WTC11 (cell line): Measurements from ENCODE around the gene POLK. TPM values are rescaled to one million over a fixed set of nuclear protein-coding genes. Genes with fewer than 3 reads are reported as not detected.

ENCODE experiments used
- ATAC-seq: fragments of 200-7000 bp; cut with Tn5 transposase; 2 replicates; pipeline ENCODE4 v1.10.0; 2021; ENCODE audit warnings: mild to moderate bottlenecking, moderate library complexity
- CTCF ChIA-PET: fragments of 300-600 bp; sonication (Branson Sonifier 250); formaldehyde crosslinking; loops from one replicate; lab custom pipeline; 2021; ENCODE audit warnings: antibody characterized with exemption; lab: Charles Lee
- POLR2A ChIA-PET: fragments of 350-600 bp; sonication (Branson Sonifier 250); formaldehyde crosslinking; loops from one replicate; lab custom pipeline; 2021; ENCODE audit warnings: antibody characterized with exemption; lab: Charles Lee
- DNase-seq: peaks from one replicate; pipeline ENCODE4 v3.0.0; 2021; ENCODE audit warnings: low spot score
- H3K27ac Mint-ChIP-seq: 2 replicates; pipeline ENCODE4 v1.8.0; 2021; ENCODE audit warnings: mixed read lengths
- H3K27me3 Mint-ChIP-seq: 2 replicates; pipeline ENCODE4 v1.8.0; 2021; ENCODE audit warnings: low read depth, mild to moderate bottlenecking, moderate library complexity, mixed read lengths
- H3K36me3 Mint-ChIP-seq: 2 replicates; pipeline ENCODE4 v1.8.0; 2021; ENCODE audit warnings: mixed read lengths
- H3K4me1 Mint-ChIP-seq: 2 replicates; pipeline ENCODE4 v1.8.0; 2022; ENCODE audit warnings: mixed read lengths
- H3K4me3 Mint-ChIP-seq: 2 replicates; pipeline ENCODE4 v1.8.0; 2021; ENCODE audit warnings: mild to moderate bottlenecking, moderate library complexity, mixed read lengths
- H3K9me3 Mint-ChIP-seq: 2 replicates; pipeline ENCODE4 v1.8.0; 2021; ENCODE audit warnings: mixed read lengths
- CREB1 ChIP-seq: sonication (generic); formaldehyde crosslinking; IDR thresholded peaks from 2 replicates; pipeline ENCODE4 v1.8.0; 2023; ENCODE audit warnings: mild to moderate bottlenecking, missing genetic modification reagents
- CREM ChIP-seq: sonication (generic); formaldehyde crosslinking; IDR thresholded peaks from 2 replicates; pipeline ENCODE4 v1.8.1; 2022; ENCODE audit warnings: mild to moderate bottlenecking, missing genetic modification reagents, moderate library complexity
- CTCF ChIP-seq: fragments of 200-600 bp; IDR thresholded peaks from 2 replicates; pipeline ENCODE4 v1.8.0; 2022; ENCODE audit warnings: antibody characterized with exemption
- E2F5 ChIP-seq: sonication (generic); formaldehyde crosslinking; IDR thresholded peaks from 2 replicates; pipeline ENCODE4 v1.8.1; 2022; ENCODE audit warnings: mild to moderate bottlenecking, moderate library complexity, missing genetic modification reagents
- HMGA2 ChIP-seq: fragments of 250-450 bp; sonication (Bioruptor Pico); IDR thresholded peaks from 2 replicates; pipeline ENCODE4 v1.4.0; 2021; ENCODE audit warnings: mild to moderate bottlenecking, moderate library complexity
- HMGXB4 ChIP-seq: sonication (generic); formaldehyde crosslinking; IDR thresholded peaks from 2 replicates; pipeline ENCODE4 v1.8.1; 2023; ENCODE audit warnings: mild to moderate bottlenecking, moderate library complexity, missing genetic modification reagents
- IRF2 ChIP-seq: sonication (generic); formaldehyde crosslinking; IDR thresholded peaks from 2 replicates; pipeline ENCODE4 v1.8.0; 2022; ENCODE audit warnings: low read depth, missing genetic modification reagents, borderline replicate concordance
- MXD4 ChIP-seq: fragments of 250-450 bp; sonication (Bioruptor Pico); IDR thresholded peaks from 2 replicates; pipeline ENCODE4 v1.8.0; 2021; ENCODE audit warnings: mild to moderate bottlenecking, moderate library complexity, borderline replicate concordance
- NR2C2 ChIP-seq: sonication (generic); formaldehyde crosslinking; IDR thresholded peaks from 2 replicates; pipeline ENCODE4 v1.8.0; 2022; ENCODE audit warnings: mild to moderate bottlenecking, missing genetic modification reagents
- NR3C1 ChIP-seq: sonication (generic); formaldehyde crosslinking; conservative IDR thresholded peaks from 2 replicates; pipeline ENCODE4 v1.8.1; 2023; ENCODE audit warnings: low read depth, mild to moderate bottlenecking, missing genetic modification reagents
- PRRX2 ChIP-seq: fragments of 250-450 bp; sonication (Bioruptor Pico); IDR thresholded peaks from 2 replicates; pipeline ENCODE4 v1.8.0; 2021; ENCODE audit warnings: mild to moderate bottlenecking
- STAT6 ChIP-seq: sonication (generic); formaldehyde crosslinking; conservative IDR thresholded peaks from 2 replicates; pipeline ENCODE4 v1.8.1; 2023; ENCODE audit warnings: mild to moderate bottlenecking, low read depth, missing genetic modification reagents, moderate library complexity
- ZBTB21 ChIP-seq: sonication (generic); formaldehyde crosslinking; IDR thresholded peaks from 2 replicates; pipeline ENCODE4 v1.8.1; 2023; ENCODE audit warnings: mild to moderate bottlenecking, missing genetic modification reagents, borderline replicate concordance
- ZNF121 ChIP-seq: sonication (generic); formaldehyde crosslinking; IDR thresholded peaks from 2 replicates; pipeline ENCODE4 v1.8.0; 2023; ENCODE audit warnings: missing genetic modification reagents
- ZNF232 ChIP-seq: sonication (generic); formaldehyde crosslinking; IDR thresholded peaks from 2 replicates; pipeline ENCODE4 v1.8.0; 2022; ENCODE audit warnings: mild to moderate bottlenecking, missing genetic modification reagents
- ZNF532 ChIP-seq: fragments of 250-450 bp; sonication (Bioruptor Pico); IDR thresholded peaks from 2 replicates; pipeline ENCODE4 v1.9.0; 2021; ENCODE audit warnings: mild to moderate bottlenecking, borderline replicate concordance
- ZNF671 ChIP-seq: fragments of 250-450 bp; sonication (Bioruptor Pico); IDR thresholded peaks from 2 replicates; pipeline ENCODE4 v1.8.0; 2021; ENCODE audit warnings: mild to moderate bottlenecking
- total RNA-seq: library from RNA; stranded (reverse); gene quantifications from 3 replicates; pipeline ENCODE4 v1.2.3, GENCODE V29; 2021
- TF ChIP-seq, protein P1 (sequence below): sonication (generic); formaldehyde crosslinking; IDR thresholded peaks from 2 replicates; pipeline ENCODE4 v1.8.1; 2022; ENCODE audit warnings: low read depth, mild to moderate bottlenecking, moderate library complexity, missing genetic modification reagents, borderline replicate concordance
- TF ChIP-seq, protein P2 (sequence below): sonication (generic); formaldehyde crosslinking; IDR thresholded peaks from 2 replicates; pipeline ENCODE4 v1.8.0; 2023; ENCODE audit warnings: missing genetic modification reagents, mild to moderate bottlenecking, borderline replicate concordance
- TF ChIP-seq, protein P3 (sequence below): sonication (generic); formaldehyde crosslinking; conservative IDR thresholded peaks from 2 replicates; pipeline ENCODE4 v1.8.1; 2022; ENCODE audit warnings: mild to moderate bottlenecking, missing genetic modification reagents

POLK gene
- total RNA-seq, 1 experiment from 2014 or later = 7.1 TPM

DNA sequence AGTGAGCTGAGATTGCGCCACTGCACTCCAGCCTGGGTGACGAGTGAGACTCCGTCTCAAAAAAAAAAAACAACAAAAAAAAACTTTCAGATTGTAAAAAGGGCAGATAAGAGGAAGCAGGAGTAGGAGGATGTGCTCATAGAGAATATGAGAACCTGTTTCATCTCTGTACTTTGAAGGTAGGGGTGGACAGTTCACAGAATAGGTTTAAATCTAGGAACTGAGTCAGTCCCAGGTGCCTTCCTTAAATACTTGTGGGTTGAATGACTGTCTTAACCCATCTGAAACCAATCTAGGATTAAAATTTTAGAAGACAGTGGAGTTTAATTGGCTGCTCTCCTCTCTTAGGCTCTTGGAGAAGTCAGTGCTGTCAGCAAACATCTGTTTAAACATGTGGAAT is 12.4 kb downstream of the POLK start (continued):
- TF ChIP-seq E2F5 (CRISPR knock-in tag) = no peak
- no peak for TF ChIP-seq NR3C1 (CRISPR knock-in tag)
- TF ChIP-seq IRF2 = no peak
- TF ChIP-seq STAT6 (CRISPR knock-in tag) = no peak
- no peak for TF ChIP-seq ZNF121 (CRISPR knock-in tag)
- no peak for TF ChIP-seq HMGA2 (CRISPR knock-in tag)
- TF ChIP-seq MXD4 = no peak
- no peak for TF ChIP-seq HMGXB4
- TF ChIP-seq, protein P1, sequence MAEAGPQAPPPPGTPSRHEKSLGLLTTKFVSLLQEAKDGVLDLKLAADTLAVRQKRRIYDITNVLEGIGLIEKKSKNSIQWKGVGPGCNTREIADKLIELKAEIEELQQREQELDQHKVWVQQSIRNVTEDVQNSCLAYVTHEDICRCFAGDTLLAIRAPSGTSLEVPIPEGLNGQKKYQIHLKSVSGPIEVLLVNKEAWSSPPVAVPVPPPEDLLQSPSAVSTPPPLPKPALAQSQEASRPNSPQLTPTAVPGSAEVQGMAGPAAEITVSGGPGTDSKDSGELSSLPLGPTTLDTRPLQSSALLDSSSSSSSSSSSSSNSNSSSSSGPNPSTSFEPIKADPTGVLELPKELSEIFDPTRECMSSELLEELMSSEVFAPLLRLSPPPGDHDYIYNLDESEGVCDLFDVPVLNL = no peak
- TF ChIP-seq PRRX2 (CRISPR knock-in tag) = no peak
- no peak for TF ChIP-seq ZNF532 (CRISPR knock-in tag)
- no peak for TF ChIP-seq ZNF671 (CRISPR knock-in tag)
- TF ChIP-seq ZNF232 = no peak

DNA sequence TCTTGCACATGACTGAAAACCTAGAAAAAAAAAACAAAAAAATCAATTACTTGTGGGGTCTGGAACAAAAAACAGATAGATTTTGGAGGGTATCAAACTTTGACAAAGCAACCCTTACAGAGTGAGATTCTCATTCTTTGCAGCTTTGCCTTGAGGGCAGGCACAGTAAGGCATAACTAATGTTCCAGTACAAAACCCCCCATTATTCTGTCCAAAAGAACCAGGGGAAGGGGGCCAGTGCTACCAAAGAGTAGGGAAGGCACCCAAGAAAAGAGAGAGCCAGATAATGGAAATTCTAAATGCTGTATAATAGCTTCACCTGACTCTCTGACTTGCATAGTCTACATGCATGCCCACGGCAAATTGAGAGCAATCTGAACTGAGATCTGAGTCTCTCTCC is 12.9 kb downstream of the POLK start:
- ChIA-PET CTCF (no interaction called here), POLR2A (no interaction called here)
- Mint-ChIP-seq H3K27me3 (no peaks in the 10 kb centered on the region), H3K4me1 (peaks cover 4% of the 10 kb centered on the region), H3K9me3 (peaks cover 24% of the 10 kb centered on the region), H3K4me3 (no peak overlapping the region), H3K36me3 (peaks cover 15% of the 10 kb centered on the region), H3K27ac (no peak overlapping the region)
- no peak for DNase-seq
- no peak for ATAC-seq
- TF ChIP-seq NR2C2 (CRISPR knock-in tag) = no peak
- no peak for TF ChIP-seq CREB1 (CRISPR knock-in tag)
- TF ChIP-seq PRRX2 (CRISPR knock-in tag) = no peak
- no peak for TF ChIP-seq CREM (CRISPR knock-in tag)
- TF ChIP-seq, protein P2, sequence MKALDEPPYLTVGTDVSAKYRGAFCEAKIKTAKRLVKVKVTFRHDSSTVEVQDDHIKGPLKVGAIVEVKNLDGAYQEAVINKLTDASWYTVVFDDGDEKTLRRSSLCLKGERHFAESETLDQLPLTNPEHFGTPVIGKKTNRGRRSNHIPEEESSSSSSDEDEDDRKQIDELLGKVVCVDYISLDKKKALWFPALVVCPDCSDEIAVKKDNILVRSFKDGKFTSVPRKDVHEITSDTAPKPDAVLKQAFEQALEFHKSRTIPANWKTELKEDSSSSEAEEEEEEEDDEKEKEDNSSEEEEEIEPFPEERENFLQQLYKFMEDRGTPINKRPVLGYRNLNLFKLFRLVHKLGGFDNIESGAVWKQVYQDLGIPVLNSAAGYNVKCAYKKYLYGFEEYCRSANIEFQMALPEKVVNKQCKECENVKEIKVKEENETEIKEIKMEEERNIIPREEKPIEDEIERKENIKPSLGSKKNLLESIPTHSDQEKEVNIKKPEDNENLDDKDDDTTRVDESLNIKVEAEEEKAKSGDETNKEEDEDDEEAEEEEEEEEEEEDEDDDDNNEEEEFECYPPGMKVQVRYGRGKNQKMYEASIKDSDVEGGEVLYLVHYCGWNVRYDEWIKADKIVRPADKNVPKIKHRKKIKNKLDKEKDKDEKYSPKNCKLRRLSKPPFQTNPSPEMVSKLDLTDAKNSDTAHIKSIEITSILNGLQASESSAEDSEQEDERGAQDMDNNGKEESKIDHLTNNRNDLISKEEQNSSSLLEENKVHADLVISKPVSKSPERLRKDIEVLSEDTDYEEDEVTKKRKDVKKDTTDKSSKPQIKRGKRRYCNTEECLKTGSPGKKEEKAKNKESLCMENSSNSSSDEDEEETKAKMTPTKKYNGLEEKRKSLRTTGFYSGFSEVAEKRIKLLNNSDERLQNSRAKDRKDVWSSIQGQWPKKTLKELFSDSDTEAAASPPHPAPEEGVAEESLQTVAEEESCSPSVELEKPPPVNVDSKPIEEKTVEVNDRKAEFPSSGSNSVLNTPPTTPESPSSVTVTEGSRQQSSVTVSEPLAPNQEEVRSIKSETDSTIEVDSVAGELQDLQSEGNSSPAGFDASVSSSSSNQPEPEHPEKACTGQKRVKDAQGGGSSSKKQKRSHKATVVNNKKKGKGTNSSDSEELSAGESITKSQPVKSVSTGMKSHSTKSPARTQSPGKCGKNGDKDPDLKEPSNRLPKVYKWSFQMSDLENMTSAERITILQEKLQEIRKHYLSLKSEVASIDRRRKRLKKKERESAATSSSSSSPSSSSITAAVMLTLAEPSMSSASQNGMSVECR = no peak
- TF ChIP-seq CTCF = no peak
- TF ChIP-seq, protein P3, sequence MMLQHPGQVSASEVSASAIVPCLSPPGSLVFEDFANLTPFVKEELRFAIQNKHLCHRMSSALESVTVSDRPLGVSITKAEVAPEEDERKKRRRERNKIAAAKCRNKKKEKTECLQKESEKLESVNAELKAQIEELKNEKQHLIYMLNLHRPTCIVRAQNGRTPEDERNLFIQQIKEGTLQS (CRISPR knock-in tag) = no peak
- TF ChIP-seq MXD4 = no peak
- no peak for TF ChIP-seq ZBTB21
